GM12878 (cell line): ENCODE results near the gene CD3D. TPM values are rescaled to one million over a fixed set of nuclear protein-coding genes. Genes with fewer than 3 reads are reported as not detected.

Source experiments
- ATAC-seq: fragments of 200-7000 bp; cut with Tn5 transposase; 3 replicates; pipeline ENCODE4 v1.9.1; 2020; ENCODE audit warnings: mild to moderate bottlenecking, moderate library complexity
- BruUV-seq: library from RNA; stranded (reverse); fragments of 400-500 nt; replicated peaks from 2 replicates; lab custom pipeline; 2021; lab: Mats Ljungman, UMichigan
- CTCF ChIA-PET: fragments of 300-600 bp; sonication (Branson Sonifier 250); formaldehyde crosslinking; extraction: SDS; loops from one replicate; lab custom pipeline; 2021; ENCODE audit warnings: inconsistent platforms; lab: Yijun Ruan, JAX
- POLR2A ChIA-PET: fragments of 350-600 bp; formaldehyde crosslinking; extraction: SDS; loops from one replicate; lab custom pipeline; 2021; ENCODE audit warnings: inconsistent platforms; lab: Charles Lee
- RAD21 ChIA-PET: fragments of 300-600 bp; sonication (Branson Sonifier 250); formaldehyde crosslinking; loops from one replicate; lab custom pipeline; 2023; ENCODE audit warnings: antibody characterized with exemption; ENCODE audit not compliant: unreplicated experiment; lab: Charles Lee
- SMC1A ChIA-PET: fragments of 300-600 bp; sonication (Branson Sonifier 250); formaldehyde crosslinking; loops from one replicate; lab custom pipeline; 2023; ENCODE audit not compliant: unreplicated experiment, uncharacterized antibody; lab: Charles Lee
- DNase-seq: peaks from one replicate; pipeline ENCODE4 v3.0.0-alpha.2; 2011; ENCODE audit warnings: low read depth, low spot score
- FAIRE-seq: peaks from 3 replicates; lab custom pipeline; 2011; peaks lifted over from hg19 to GRCh38; lab: Jason Lieb, UNC
- H2AFZ ChIP-seq: 2 replicates; pipeline ENCODE4 v1.6.0; 2011; ENCODE audit warnings: low read depth, low read length, control low read depth; ENCODE audit not compliant: control insufficient read depth
- H3K27ac ChIP-seq: 2 replicates; pipeline ENCODE4 v1.5.1; 2011; ENCODE audit warnings: control low read depth; ENCODE audit not compliant: control insufficient read depth, insufficient read depth
- H3K27me3 ChIP-seq, 2 experiments: replicated peaks in 1 of 2; 2 replicates each; pipeline versions ENCODE4 v1.6.0 to v1.6.1; 2011; ENCODE audit warnings: low read length in 1 of 2; ENCODE audit not compliant: control insufficient read depth in 2 of 2, insufficient read depth in 2 of 2
- H3K36me3 ChIP-seq, 2 experiments: 2 replicates each; pipeline ENCODE4 v1.5.1; 2011; ENCODE audit warnings: low read length in 1 of 2; ENCODE audit not compliant: control insufficient read depth in 2 of 2, insufficient read depth in 2 of 2
- H3K4me1 ChIP-seq: 2 replicates; pipeline ENCODE4 v1.6.1; 2011; ENCODE audit warnings: mild to moderate bottlenecking, low read length, moderate library complexity, mixed read lengths; ENCODE audit not compliant: control insufficient read depth, insufficient read depth
- H3K4me2 ChIP-seq: 2 replicates; pipeline ENCODE4 v1.6.0; 2011; ENCODE audit warnings: control low read depth; ENCODE audit not compliant: control insufficient read depth, insufficient read depth
- H3K4me3 ChIP-seq: fragments of 200-600 bp; sonication (generic); 2 replicates; pipeline ENCODE4 v1.5.1; 2016
- H3K79me2 ChIP-seq: 2 replicates; pipeline ENCODE4 v1.6.0; 2011; ENCODE audit warnings: low read length; ENCODE audit not compliant: control insufficient read depth, insufficient read depth
- H3K9ac ChIP-seq: 2 replicates; pipeline ENCODE4 v1.8.0; 2011; ENCODE audit warnings: low read length, control low read depth, mixed read lengths; ENCODE audit not compliant: control insufficient read depth, insufficient read depth
- H3K9me3 ChIP-seq: replicated peaks from 3 replicates; pipeline ENCODE4 v1.5.1; 2011; ENCODE audit warnings: mild to moderate bottlenecking, low read length; ENCODE audit not compliant: control insufficient read depth, insufficient read depth
- H4K20me1 ChIP-seq: 2 replicates; pipeline ENCODE4 v1.6.0; 2011; ENCODE audit not compliant: control insufficient read depth, insufficient read depth
- ASH2L ChIP-seq: fragments of 300-600, 200-600 bp; sonication (generic); IDR thresholded peaks from 2 replicates; pipeline ENCODE4 v1.6.1; 2017; ENCODE audit warnings: low read depth, mild to moderate bottlenecking, borderline replicate concordance
- CBFB ChIP-seq: IDR thresholded peaks from 2 replicates; pipeline ENCODE4 v1.6.1; 2016; ENCODE audit warnings: antibody characterized with exemption, low read depth
- ESRRA ChIP-seq: IDR thresholded peaks from 2 replicates; pipeline ENCODE4 v1.6.1; 2012; ENCODE audit warnings: mild to moderate bottlenecking, low read length, improper control_type of control experiment
- HDAC6 ChIP-seq: fragments of 200-600 bp; sonication (generic); IDR thresholded peaks from one replicate; pipeline ENCODE4 v1.8.0; 2017; ENCODE audit warnings: antibody characterized with exemption; ENCODE audit not compliant: unreplicated experiment
- IKZF1 ChIP-seq: fragments of 450-650 bp; conservative IDR thresholded peaks from 2 replicates; pipeline ENCODE4 v1.6.1; 2017; ENCODE audit warnings: antibody characterized with exemption, mild to moderate bottlenecking
- MYC ChIP-seq: IDR thresholded peaks from 2 replicates; pipeline ENCODE4 v1.6.1; 2011; ENCODE audit warnings: mild to moderate bottlenecking, low read length, moderate library complexity, inconsistent platforms; ENCODE audit not compliant: insufficient read depth, insufficient replicate concordance, insufficient read length, severe bottlenecking
- YY1 ChIP-seq: IDR thresholded peaks from 2 replicates; pipeline ENCODE4 v1.6.1; 2011; ENCODE audit warnings: low read depth, mild to moderate bottlenecking, low read length
- ZNF24 ChIP-seq: fragments of 450-650 bp; IDR thresholded peaks from 2 replicates; pipeline ENCODE4 v1.6.1; 2017; ENCODE audit warnings: antibody characterized with exemption, mild to moderate bottlenecking
- WGBS: methylation state at CpG from one replicate; pipeline ENCODE4 v1.1.6; 2016; ENCODE audit warnings: low lambda C conversion rate; ENCODE audit not compliant: insufficient replicate concordance, insufficient coverage; ENCODE audit errors: missing lambda C conversion rate; 5-methylcytosine and 5-hydroxymethylcytosine counted together
- in situ Hi-C: fragments of 300-500 bp; cut with MboI; formaldehyde crosslinking; loops from 9 replicates; pipeline ENCODE4 v1.14.3; 2018; ENCODE audit warnings: mixed read lengths
- intact Hi-C: fragments of 100-400 bp; cut with micrococcal nuclease; formaldehyde crosslinking; loops from one replicate; pipeline ENCODE4 v1.14.2; 2022; ENCODE audit not compliant: unreplicated experiment
- polyA plus RNA-seq, 11 experiments: library from polyadenylated mRNA; depleted of rRNA in 4 of 11; unstranded in 6 of 11; stranded (reverse) in 5 of 11; fragments of >200 nt; fragmentation: Nextera tagmentation in 4 of 11; fragmentation: Illumina TruSeq in 1 of 11; extraction: Ambion mirVana in 4 of 11; extraction: Trizol in 1 of 11; gene quantifications; 1 replicate in 1 of 11; 2 replicates in 10 of 11; pipeline versions ENCODE4 v1.2.1 to v1.2.3, GENCODE V29; 2011 to 2016; ENCODE audit warnings: inconsistent platforms in 2 of 11, missing spikeins in 2 of 11, low read depth in 1 of 11
- total RNA-seq, 4 experiments: library from RNA; depleted of rRNA in 3 of 4; stranded (reverse); fragments of >200 nt in 3 of 4; fragmentation: Illumina TruSeq in 1 of 4; extraction: Trizol in 1 of 4; gene quantifications; 2 replicates each; pipeline versions ENCODE4 v1.2.1 to v1.2.3, GENCODE V29; 2013 to 2021
- TF ChIP-seq, protein P1 (sequence below): IDR thresholded peaks from 2 replicates; pipeline ENCODE4 v1.6.1; 2011; ENCODE audit warnings: borderline replicate concordance, low read depth, mild to moderate bottlenecking, moderate library complexity, mixed read lengths, low read length; ENCODE audit not compliant: insufficient read depth; ENCODE audit errors: extremely low read length

Gene CD3D
- total and polyA plus RNA-seq, 10 of the 15 experiments (the other 5 are each of a cell fraction or from before 2014, with no cell fraction given): 0.13 to 0.69 (median 0.29) TPM; not detected in 6

DNA sequence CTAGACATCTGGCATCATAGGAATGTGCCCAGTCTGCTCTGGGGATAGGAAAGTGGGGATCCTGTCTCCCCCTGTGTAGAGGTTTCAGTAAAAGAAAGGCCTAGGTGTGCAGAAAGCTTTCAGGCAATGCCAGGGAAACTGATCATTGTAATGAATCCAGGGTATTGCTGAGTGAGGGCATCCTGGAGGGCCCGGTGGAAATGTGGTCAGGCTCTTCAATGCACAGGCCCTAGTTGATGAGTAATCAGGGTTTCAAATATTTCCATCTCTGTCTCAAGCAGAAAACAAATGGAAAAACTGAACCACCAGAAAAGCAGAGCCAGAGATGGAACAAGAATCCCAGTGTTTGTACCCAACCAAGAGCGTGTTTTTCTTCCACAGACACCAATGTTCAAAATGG, 35.9 kb downstream of the CD3D start (continued):
- TF ChIP-seq MYC: no peak
- TF ChIP-seq HDAC6: no peak
- TF ChIP-seq, protein P1, sequence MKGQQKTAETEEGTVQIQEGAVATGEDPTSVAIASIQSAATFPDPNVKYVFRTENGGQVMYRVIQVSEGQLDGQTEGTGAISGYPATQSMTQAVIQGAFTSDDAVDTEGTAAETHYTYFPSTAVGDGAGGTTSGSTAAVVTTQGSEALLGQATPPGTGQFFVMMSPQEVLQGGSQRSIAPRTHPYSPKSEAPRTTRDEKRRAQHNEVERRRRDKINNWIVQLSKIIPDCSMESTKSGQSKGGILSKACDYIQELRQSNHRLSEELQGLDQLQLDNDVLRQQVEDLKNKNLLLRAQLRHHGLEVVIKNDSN: no peak
- no peak for TF ChIP-seq ZNF24
- no peak for TF ChIP-seq IKZF1
- no peak for TF ChIP-seq ASH2L
- no peak for TF ChIP-seq CBFB

DNA sequence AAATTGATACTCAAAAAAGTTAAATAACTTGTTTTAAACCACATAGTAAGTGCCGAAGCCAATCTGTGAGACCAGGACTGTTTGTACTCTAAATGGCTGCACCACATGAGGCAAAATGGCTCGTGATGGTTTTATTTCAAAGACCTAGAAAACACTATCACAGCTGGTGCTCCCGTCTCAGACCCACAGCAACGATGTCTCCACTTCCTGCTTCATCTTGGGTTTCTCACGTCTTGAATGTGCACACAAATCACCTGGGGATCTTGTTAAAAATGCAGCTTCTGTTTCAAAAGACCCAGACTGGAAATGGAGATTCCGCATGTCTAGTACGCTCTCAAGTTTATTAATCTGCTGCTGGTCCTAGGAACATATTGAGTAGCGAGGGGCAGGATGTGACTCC, 36.8 kb downstream of the CD3D start:
- ChIA-PET POLR2A (interaction anchor here (0.5 to 0.6 kb wide), 2 partner anchors 25 to 58 kb away, joined by 3 read pairs; no protein-coding TSS in a partner anchor), RAD21 (no interaction called here), SMC1A (interaction anchor here (1.1 kb wide), 1 partner anchor 54 kb away, joined by 4 read pairs; the partner anchor contains the start of gene UBE4A), CTCF (interaction anchor here (0.6 to 2.1 kb wide), 4 partner anchors 10 to 135 kb away, joined by 3 to 10 read pairs (median 4); no protein-coding TSS in a partner anchor)
- Histone ChIP-seq H3K4me3 (no peak overlapping the region), H3K27me3 (peaks cover 0 to 2% of the 10 kb centered on the region in 2 experiments; a peak in 1 of 4 replicates), H3K4me1 (peaks cover 4% of the 10 kb centered on the region; the same call in 1 of the 2 replicates), H3K9me3 (no peaks in the 10 kb centered on the region; the same call in 2 of the 3 replicates), H2AFZ (no peak overlapping the region; the same call in 1 of the 2 replicates), H3K27ac (no peak overlapping the region), H3K9ac (no peak overlapping the region), H4K20me1 (no peaks in the 10 kb centered on the region), H3K4me2 (no peak overlapping the region), H3K36me3 (no peaks in the 10 kb centered on the region), H3K79me2 (no peaks in the 10 kb centered on the region)
- no TSS peak for BruUV-seq
- in situ Hi-C loops (no loop called here), intact Hi-C loops (no loop called here)
- FAIRE-seq: no peak
- TF ChIP-seq ESRRA (no peak), YY1 (peak; percentile 40; the same call in 1 of the 2 replicates)
- no peak for ATAC-seq
- WGBS: 51% methylated on average over 8 of the region's 8 CpGs
- DNase-seq: no peak
